Stomach (tissue), 9 donors: Measurements from ENCODE around the gene MYO1B. TPM values are rescaled to one million over a fixed set of nuclear protein-coding genes. Genes with fewer than 3 reads are reported as not detected.

ENCODE experiments used
- DNase-seq, 2 donors: peaks; one replicate each; pipeline versions ENCODE4 v3.0.0 to v3.0.0-alpha.2; 2013 to 2019
- H3K27ac ChIP-seq, 5 donors: fragments of 200-600 bp in 4 of 5; sonication (generic) in 4 of 5; one replicate each; pipeline ENCODE4 v1.5.1; 2013 to 2019; ENCODE audit warnings: mild to moderate bottlenecking in 1 of 5, moderate library complexity in 1 of 5
- H3K27me3 ChIP-seq, 3 donors: fragments of 200-600 bp; sonication (generic); one replicate each; pipeline ENCODE4 v1.5.1; 2017 to 2019; ENCODE audit warnings: mixed run types in 1 of 3
- H3K36me3 ChIP-seq, 4 donors: fragments of 200-600 bp; sonication (generic); 1 replicate in 3 of 4; 2 replicates in 1 of 4; pipeline ENCODE4 v1.5.1; 2016 to 2019
- H3K4me1 ChIP-seq, 4 donors: fragments of 200-600 bp; sonication (generic); one replicate each; pipeline ENCODE4 v1.5.1; 2016 to 2019
- H3K4me3 ChIP-seq, 4 donors: fragments of 200-600 bp; sonication (generic) in 3 of 4; one replicate each; pipeline ENCODE4 v1.5.1; 2016 to 2019; ENCODE audit warnings: mild to moderate bottlenecking in 1 of 4
- H3K9me3 ChIP-seq, 4 donors: fragments of 200-600 bp; sonication (generic); one replicate each; pipeline ENCODE4 v1.5.1; 2016 to 2019
- EP300 ChIP-seq: sonication (generic); formaldehyde crosslinking; IDR thresholded peaks from one replicate; pipeline ENCODE4 v1.6.1; 2017; ENCODE audit warnings: antibody characterized with exemption
- POLR2A ChIP-seq, 4 donors: fragments of 450-650 bp; IDR thresholded peaks; one replicate each; pipeline ENCODE4 v1.6.1; 2016; ENCODE audit warnings: antibody characterized with exemption in 4 of 4, control low read depth in 2 of 4, mild to moderate bottlenecking in 1 of 4, moderate library complexity in 1 of 4
- POLR2AphosphoS5 ChIP-seq, 3 donors: sonication (generic); formaldehyde crosslinking; IDR thresholded peaks; one replicate each; pipeline ENCODE4 v1.6.1; 2016; ENCODE audit warnings: antibody characterized with exemption in 3 of 3
- WGBS, 5 donors: extraction: QIAGEN DNeasy Blood & Tissue Kit in 3 of 5; methylation state at CpG; one replicate each; pipeline versions ENCODE4 v1.1.5 to v1.1.7; 2013 to 2018; 5-methylcytosine and 5-hydroxymethylcytosine counted together
- intact Hi-C: fragments of 100-400 bp; cut with DNase I; formaldehyde crosslinking; loops from one replicate; pipeline ENCODE4 v1.15.1; 2023; ENCODE audit warnings: low total_unique reads
- polyA plus RNA-seq, 3 donors: library from polyadenylated mRNA; stranded (reverse); fragments of 200-250 nt; gene quantifications; one replicate each; pipeline ENCODE4 v1.2.3, GENCODE V29; 2013
- total RNA-seq, 5 donors: library from RNA; depleted of rRNA; stranded (reverse); fragments of >200 nt; gene quantifications; one replicate each; pipeline versions ENCODE4 v1.1.0 to v1.2.3, GENCODE V29; 2014 to 2016
- TF ChIP-seq, protein P1 (sequence below), 7 experiments: fragments of 450-650 bp in 4 of 7; fragments of 200-600 bp in 3 of 7; sonication (generic) in 3 of 7; IDR thresholded peaks; one replicate each; pipeline ENCODE4 v1.5.1; 2016 to 2019; ENCODE audit warnings: antibody characterized with exemption in 7 of 7, control low read depth in 2 of 7, mild to moderate bottlenecking in 1 of 7
- donor health status: healthy with polysubstance abuse.
- donor health status: Bipolar disorder and iron deficiency.
- donor health status: healthy.

The MYO1B gene
- total and polyA plus RNA-seq, 8 donors: 6.1 to 123 (median 16.4) TPM

- Histone ChIP-seq H3K9me3 (no peaks in the 10 kb centered on the region), H3K4me3 (no peak overlapping the region), H3K4me1 (peaks cover 0 to 14% (median 7%) of the 10 kb centered on the region in 4 donors), H3K36me3 (no peaks in the 10 kb centered on the region), H3K27me3 (no peaks in the 10 kb centered on the region), H3K27ac (peak overlapping the region in 1 of 5 donors; percentile 48)
- intact Hi-C loops: no loop called here
- 85 to 91% (median 87%) methylated on average over 4 of the region's 4 CpGs for WGBS, 5 donors
- no peak for DNase-seq
- TF ChIP-seq POLR2A (IDR thresholded peaks at IDR 0.05): no peak
- TF ChIP-seq POLR2AphosphoS5 (IDR thresholded peaks at IDR 0.05): no peak
- TF ChIP-seq, protein P1, sequence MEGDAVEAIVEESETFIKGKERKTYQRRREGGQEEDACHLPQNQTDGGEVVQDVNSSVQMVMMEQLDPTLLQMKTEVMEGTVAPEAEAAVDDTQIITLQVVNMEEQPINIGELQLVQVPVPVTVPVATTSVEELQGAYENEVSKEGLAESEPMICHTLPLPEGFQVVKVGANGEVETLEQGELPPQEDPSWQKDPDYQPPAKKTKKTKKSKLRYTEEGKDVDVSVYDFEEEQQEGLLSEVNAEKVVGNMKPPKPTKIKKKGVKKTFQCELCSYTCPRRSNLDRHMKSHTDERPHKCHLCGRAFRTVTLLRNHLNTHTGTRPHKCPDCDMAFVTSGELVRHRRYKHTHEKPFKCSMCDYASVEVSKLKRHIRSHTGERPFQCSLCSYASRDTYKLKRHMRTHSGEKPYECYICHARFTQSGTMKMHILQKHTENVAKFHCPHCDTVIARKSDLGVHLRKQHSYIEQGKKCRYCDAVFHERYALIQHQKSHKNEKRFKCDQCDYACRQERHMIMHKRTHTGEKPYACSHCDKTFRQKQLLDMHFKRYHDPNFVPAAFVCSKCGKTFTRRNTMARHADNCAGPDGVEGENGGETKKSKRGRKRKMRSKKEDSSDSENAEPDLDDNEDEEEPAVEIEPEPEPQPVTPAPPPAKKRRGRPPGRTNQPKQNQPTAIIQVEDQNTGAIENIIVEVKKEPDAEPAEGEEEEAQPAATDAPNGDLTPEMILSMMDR (IDR thresholded peaks at IDR 0.05): no peak
- no peak for TF ChIP-seq EP300
These were observed 102.7 kb downstream of the MYO1B start for GRCh38 chr2:191347881-191348280.

DNA sequence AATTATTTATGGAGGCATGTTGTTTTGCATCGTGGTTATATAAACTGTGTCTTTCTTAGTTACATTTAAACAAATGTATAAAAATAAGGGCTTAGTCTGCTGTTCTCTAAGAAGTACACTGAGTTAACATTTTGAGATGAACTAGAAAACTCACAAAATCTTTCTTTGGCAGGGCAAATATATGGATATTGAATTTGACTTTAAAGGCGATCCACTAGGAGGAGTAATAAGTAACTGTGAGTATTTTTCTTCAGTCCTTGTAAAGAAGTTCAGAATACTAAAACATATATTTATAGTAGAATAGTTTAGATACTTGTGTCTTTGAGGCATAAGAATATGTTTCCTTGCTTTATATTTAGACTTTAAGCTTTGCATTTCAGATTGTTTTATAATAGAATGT, 104.8 kb downstream of the MYO1B start:
- 55 to 71% (median 67%) methylated on average over 2 of the region's 2 CpGs for WGBS, 5 donors
- Histone ChIP-seq H3K9me3 (no peaks in the 10 kb centered on the region), H3K36me3 (peaks cover 0 to under 1% (median 0%) of the 10 kb centered on the region in 4 donors), H3K4me1 (peaks cover 0 to 14% (median 2%) of the 10 kb centered on the region in 4 donors), H3K4me3 (no peak overlapping the region), H3K27ac (no peak overlapping the region), H3K27me3 (no peaks in the 10 kb centered on the region)
- no peak for DNase-seq
- intact Hi-C loops: no loop called here
- TF ChIP-seq, protein P1 (IDR thresholded peaks at IDR 0.05): peak in 1 of 7 experiments; percentile 7
- TF ChIP-seq EP300: no peak
- no peak for TF ChIP-seq POLR2AphosphoS5 (IDR thresholded peaks at IDR 0.05)

- Histone ChIP-seq H3K36me3 (peaks cover 0 to 6% (median 0%) of the 10 kb centered on the region in 4 donors), H3K4me1 (peaks cover 0 to 14% (median 0%) of the 10 kb centered on the region in 4 donors), H3K27ac (no peak overlapping the region), H3K9me3 (no peaks in the 10 kb centered on the region), H3K4me3 (no peak overlapping the region), H3K27me3 (no peaks in the 10 kb centered on the region)
- TF ChIP-seq POLR2A (IDR thresholded peaks at IDR 0.05) (no peak), EP300 (no peak), POLR2AphosphoS5 (IDR thresholded peaks at IDR 0.05) (no peak)
- TF ChIP-seq, protein P1 (IDR thresholded peaks at IDR 0.05): no peak
- DNase-seq: no peak
- intact Hi-C loops: no loop called here
- WGBS, 5 donors: 44 to 72% (median 65%) methylated on average over 2 of the region's 2 CpGs
These were observed 105.6 kb downstream of the MYO1B start for GRCh38 chr2:191350826-191351225.

- intact Hi-C loops: no loop called here
- no peak for DNase-seq
- WGBS, 5 donors: 94 to 98% (median 96%) methylated on average over 3 of the region's 3 CpGs
- no peaks in the 10 kb centered on the region for H3K9me3 ChIP-seq
- H3K4me3 ChIP-seq: no peak overlapping the region
- H3K36me3 ChIP-seq: peaks cover 0 to 6% (median 0%) of the 10 kb centered on the region in 4 donors
- H3K4me1 ChIP-seq: peaks cover 0 to 14% (median 0%) of the 10 kb centered on the region in 4 donors
- TF ChIP-seq POLR2AphosphoS5 (IDR thresholded peaks at IDR 0.05) (no peak), POLR2A (IDR thresholded peaks at IDR 0.05) (no peak), EP300 (no peak)
- TF ChIP-seq, protein P1 (IDR thresholded peaks at IDR 0.05): no peak
- H3K27ac ChIP-seq: no peak overlapping the region
- no peaks in the 10 kb centered on the region for H3K27me3 ChIP-seq
These were observed 106.1 kb downstream of the MYO1B start for GRCh38 chr2:191351298-191351697.
